Kidney capillary endothelial cell (primary cell): ENCODE data around the gene PRKCQ.

Source experiments
- DNase-seq: peaks from one replicate; pipeline ENCODE4 v3.0.0-alpha.2; 2018; ENCODE audit warnings: low spot score

Gene PRKCQ

DNA sequence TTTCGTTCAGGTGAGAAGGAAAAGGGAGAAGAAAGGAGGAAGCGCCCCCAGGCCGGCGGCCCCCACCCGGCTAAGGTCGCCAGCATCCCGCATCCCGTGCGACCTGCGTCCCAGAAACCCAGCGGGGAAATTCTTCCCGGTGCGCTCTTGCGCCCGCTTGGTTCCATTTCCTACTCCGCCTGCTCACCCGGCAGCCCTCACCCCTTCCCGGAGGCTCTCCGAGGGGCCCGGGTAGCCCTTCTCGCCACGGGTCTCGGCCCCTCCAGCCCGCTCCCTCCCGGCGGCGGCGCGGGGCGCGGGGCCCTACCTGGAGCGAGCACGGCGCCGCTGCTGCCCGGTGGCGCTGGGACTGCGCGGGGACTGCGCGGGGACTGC lies at the start of gene PRKCQ:
Gene PRKCQ (minus strand): TSS at position 373 of the 375 bp plus-strand sequence. CDS start 65,141 bp downstream, outside the sequence.
- peak; percentile 7 for DNase-seq

DNA sequence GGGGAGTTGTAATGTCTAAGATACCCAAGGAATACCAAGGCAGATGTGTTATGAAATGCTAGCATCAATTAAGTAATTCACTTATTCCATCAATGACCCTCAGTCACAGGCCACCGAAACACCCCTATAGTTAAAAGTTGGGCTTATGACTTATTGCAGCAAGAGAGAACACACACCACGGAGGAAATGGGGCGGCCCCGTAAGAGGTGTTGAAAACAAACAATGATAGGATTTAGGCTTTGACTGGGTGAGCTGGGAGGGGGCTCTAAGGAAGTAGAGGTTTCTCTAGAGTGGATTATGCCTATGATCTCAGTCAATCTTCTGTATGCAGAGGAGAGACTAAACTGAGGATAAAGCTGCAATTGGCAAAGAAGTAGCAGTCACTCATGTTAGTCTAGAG lies 45.4 kb upstream of the PRKCQ start:
- no peak for DNase-seq

DNA sequence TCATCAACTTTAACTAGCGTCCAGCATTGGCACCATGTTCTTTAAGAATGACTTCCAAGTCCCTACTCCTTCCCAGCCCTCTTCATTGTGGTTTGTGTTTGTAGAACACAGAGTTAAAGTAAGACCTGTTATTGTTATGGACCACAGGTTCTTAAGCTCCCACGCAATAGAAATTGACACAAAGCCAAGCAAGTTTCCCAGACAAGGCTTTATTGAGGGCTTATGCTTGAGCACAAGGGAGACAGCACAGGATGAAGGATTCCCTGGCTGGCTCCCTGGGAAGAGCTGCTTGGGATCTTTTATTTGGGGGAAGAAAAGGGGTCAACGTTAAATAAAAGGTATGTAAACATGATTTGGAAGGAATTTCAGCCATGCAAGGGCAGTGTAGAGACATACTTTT lies 44.3 kb upstream of the PRKCQ start:
- no peak for DNase-seq

DNA sequence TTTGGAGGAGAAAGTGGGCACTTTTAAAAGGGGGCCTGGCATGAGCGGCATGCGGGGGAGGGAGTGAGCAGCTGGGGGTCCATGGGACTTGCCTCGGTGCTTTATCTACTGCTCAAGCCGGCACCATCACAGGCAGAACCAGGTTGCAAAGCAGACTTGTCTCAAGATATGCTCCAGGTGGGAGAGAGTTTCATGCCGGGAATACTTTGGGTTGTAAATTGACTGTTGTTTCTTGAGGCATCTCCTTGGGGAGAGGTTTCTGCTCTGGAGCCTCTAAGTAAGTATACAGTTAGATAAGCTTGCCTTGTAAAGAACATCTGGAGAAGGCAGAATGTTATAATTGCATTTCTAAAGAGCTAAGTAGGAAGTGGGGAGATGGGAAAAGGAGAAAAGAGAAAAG lies 42.8 kb upstream of the PRKCQ start:
- no peak for DNase-seq

DNA sequence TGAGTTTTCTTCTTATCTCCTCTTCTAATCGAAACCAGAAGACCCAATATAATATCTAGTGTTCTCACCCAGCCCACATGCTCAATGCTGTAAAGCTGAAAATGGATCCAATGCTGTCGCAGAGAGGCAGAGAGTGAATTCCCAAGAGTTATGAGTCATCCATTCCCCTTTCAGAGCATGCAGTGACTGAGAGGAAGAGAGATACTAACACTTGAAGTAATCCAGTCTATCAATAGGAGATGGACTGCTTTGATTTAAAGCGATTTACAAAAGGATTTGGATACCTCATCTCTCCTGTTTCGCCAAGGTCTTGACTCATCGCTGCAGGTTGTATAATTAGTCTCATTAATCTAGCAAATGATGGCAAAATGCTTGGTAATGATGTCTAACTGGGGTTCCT lies 41.5 kb upstream of the PRKCQ start:
- peak; percentile 10 for DNase-seq

DNA sequence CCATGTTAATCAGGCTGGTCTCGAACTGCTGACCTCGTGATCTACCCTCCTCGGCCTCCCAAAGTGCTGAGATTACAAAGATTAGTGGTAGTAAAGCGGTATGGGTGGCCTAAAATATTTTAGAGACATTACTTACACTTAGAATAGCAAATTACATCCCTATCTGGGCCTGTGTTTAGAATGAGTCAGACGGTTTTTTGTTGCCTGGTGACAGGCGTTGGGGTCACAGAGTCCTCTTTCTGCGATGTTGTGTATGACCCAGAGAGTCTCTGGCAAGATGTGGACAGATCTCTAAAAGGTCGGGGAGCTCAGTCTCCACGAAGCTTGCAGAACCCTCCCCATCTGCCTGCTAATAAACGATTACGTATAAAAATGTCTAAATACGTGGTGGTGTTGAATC lies 39.6 kb upstream of the PRKCQ start:
- DNase-seq: no peak

DNA sequence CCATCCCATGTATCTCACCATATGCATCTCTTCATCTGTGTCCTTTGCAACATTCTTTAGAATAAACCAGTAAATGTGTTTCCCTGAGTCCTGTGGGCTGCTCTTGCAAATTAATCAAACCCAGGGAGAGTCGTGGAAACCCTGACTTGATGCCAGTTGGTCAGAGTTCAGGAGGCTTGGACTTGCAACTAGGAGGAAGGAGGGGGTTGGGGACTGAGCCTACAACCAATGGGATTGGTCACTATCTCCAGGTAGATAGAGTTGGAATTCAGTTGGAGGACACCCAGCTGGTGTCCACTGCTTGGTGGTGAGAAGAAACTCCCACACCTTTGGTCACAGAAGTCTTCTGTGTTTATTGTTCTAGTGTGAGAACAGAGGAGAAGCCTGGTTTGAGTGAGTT lies 38.3 kb upstream of the PRKCQ start:
- no peak for DNase-seq

DNA sequence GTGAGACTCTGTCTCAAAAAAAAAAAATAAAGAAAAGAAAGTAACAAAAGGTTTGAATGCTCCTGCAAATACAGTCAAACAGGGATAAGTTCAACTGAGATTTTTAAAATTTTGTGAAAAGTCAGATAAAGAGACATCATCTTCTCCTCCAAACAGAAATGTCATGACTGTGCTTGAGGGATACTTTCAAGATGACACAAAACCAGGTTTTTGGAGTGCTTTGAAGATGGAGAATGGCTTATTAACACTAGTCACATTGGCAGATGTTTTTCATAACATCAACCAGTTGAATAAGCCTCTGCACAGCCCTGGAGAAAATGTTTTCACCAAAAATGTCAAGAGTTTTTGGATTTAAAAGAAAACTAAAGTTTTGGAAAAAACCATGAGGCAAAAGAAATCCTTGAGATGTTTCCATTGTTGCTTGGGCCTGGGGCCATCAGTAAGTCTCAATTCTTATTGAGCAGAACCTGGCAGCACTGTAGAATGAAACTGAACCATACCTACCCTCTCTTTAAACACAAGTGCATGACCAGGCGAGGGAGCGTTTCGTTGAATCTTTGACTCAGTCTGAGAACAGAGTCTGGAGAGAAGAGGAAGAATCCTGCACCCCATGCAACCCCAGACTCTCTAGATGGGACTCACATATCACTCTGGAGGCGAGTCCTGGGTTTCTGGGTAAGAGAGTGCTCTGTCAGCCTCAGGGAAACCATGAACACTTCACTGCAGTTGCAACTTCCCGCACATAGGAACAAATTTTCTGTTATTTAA lies 37.4 kb upstream of the PRKCQ start:
- DNase-seq: no peak

DNA sequence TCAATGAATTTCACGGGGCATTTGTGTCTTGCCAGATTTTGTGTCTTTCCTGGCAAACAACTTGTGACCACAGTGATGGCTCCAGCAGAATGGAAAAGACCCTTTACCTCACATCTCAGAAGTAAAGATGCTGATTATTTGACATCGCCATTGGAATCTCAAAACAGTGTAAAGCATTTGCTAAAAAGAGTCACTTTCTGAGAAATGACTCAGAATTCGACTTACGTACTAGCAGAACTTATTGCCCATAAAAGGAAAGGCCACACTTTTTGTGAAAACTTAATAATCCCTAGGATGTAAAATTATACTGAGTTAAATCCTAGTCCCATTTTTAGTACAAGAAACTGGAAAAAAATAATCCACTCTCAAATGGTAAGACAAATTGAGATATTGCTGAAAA lies 35.9 kb upstream of the PRKCQ start:
- no peak for DNase-seq

DNA sequence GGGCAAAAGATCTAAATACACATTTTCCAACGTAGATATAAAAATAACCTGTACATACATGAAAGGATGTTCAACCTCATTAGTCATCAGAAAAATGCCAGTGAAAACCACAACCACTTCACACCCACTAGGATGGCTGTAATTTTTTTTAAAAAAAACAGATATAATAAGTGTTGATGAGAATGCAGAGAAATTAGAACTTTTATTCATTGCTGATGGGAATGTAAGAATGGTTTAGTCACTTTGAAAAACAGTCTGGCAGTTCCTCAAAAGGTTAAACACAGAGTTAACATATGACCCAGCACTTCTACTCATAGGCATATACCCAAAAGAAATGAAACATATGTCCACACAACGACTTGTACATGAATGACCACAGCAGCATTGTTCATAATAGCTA lies 32.3 kb upstream of the PRKCQ start:
- no peak for DNase-seq

DNA sequence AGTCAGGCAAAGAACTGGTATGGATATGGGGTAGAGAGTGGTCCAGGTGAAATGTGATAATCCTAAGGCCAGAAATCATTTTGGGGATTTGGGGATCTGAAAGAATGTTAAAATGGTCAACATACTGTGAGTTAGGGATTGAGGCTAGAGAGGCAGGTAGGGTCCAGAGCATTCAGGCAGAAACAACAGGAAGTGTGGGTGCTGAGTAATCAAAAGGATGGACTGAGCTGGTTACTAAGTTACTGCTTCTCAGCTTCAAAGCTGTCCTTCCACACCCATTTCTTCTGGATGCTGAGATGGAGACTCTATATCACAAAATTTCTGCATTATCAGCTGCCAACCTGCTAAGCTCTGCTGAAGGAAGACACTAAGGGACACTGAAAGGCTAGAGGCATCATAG lies 30.6 kb upstream of the PRKCQ start:
- no peak for DNase-seq

DNA sequence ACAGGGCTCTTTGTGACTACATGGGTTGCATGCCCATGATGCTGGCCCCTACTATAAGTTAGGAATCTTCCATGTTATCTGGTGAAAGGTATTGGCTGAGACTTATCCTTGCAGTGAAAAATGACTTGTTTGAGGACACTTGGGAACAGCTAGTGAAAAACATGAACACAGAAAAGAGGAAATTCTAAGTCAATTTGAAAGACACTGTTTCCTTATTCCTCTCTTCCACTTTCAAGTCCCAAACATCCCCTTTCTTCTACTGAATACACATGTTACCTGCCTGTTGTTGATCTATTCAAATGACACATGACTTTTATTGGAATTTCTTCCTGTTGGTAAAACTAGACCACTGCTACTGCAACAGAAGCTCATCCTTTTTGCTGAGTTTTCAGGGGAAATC lies 29.5 kb upstream of the PRKCQ start:
- no peak for DNase-seq

DNA sequence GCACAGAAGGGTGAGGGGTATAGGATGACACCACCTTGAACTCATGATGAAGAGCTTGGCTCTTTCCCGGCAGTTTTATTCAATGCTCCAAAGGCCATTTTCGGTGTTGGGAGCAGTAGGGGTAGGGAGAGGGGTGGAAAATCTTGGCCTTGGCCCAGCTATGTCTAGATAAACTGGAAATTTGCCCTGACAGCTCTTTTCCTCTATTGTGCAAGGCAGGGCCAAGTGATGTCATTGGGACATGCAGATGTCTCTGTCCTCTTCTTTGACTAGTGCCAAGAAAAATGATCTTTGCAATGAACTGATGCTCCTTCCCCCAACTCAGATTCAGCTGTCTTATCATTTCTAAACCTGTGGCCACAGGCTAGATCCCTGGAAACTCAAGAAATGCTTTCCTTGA lies 27.7 kb upstream of the PRKCQ start:
- DNase-seq: no peak

DNA sequence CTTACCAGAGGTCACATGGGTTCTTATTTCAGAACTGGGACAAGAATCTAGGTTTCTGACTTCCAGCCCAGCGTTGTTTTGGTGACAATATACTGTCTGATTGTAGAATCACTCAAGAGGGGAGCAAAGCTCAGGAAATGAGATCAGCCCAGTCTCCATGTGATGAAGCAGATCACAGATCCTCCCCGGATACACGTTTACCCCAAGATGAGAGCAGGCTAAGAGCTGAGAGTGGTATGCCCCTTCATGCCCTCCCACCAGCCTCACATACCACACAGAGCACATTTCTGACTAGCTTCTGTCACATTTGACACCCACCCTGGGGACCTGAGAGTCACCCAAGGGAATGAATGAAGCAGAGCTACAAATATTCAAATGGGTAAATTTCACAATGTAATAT lies 27.1 kb upstream of the PRKCQ start:
- peak; percentile 7 for DNase-seq

DNA sequence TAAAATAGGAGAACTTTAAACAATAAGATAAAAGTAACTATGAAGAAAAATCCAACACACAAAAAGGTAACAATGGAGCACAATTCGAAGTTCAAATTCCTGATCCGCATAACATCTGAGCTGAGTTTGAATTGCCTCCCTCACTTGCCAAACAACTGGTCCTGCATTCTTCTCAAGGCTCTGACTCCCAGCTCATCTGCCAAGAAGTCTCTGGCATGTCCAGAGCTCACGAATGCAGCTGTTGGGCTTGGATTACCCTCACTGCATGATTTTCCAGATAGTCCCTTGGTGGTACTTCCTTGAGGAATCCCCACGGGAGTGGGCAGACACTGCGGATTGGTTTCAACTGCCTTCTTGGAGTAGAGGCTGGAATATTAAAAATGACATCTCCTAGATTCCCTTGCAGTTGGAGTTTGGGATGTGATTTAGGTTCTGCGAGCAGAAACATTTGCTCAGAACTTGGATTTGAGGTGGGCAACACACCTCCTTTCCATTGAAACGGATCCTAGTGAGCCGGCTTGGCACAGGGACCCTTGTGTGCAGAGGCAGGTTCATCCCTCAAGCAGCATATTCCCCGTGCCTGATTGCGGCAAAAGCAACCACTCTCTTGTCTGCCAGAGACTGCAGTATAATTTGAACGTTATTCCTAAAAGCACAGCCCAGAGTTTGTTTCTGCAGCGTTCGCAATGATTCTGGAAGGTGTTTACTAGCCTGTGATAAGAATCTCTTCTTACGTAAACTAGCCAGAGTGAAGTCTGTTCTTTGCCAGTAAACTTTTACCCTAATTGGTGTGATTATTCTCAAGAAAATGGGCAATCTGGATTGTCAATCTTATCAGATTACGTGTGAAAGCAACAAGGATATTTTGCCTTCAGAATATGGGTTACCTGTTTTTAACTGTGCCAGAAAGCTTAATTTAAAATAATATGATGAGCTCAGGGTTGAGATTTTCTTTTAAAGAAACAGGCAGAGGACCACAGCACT lies 23.4 kb upstream of the PRKCQ start:
- DNase-seq: no peak

DNA sequence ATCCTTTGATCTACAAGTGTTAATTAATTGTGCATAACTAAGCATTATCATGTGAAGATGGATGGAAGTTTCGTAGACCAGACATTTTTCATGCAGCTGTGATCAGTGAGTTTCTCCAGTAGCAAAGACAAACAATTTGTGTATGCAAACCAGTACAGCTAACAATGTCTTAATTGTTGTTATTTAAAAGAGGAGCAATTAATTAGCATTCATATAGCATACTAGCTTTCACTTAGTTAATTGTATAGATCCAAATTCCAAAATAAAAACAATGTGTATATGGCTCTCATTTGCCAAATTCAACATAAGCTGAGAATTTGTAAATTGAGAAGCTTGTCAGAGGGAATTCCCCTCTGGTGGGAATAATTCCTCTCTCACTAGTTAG lies 22.6 kb upstream of the PRKCQ start:
- no peak for DNase-seq

DNA sequence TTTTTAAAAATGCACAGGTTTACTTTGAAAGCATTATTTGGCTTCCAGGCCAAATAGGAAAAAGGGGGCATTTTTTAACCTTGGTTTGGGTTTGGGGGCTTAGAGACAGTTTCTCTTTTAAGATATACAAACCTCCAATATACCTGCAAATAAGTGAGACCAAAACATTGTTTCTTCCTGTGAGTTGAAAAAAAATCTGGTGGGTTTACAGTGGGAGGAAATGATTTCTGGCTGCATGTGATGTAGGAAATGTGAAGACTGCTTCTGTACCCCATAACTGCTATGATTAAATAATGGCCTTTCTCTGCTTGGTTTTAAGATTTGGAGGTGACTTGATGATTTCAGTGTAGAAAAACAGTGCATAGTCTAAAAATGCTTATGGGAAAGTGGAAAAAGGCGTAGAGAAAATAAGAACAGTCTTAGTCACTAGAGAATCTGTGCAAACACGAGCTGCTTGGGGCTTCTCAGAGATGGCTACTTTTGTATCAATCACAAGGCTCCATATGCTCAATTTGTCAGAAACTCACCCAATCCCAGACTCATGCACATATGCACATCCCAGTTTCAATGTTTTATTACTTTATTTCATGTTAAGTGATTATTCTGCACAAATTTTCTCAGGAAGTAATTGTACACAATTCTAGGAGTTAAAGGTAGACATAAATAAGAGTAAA lies 22.1 kb upstream of the PRKCQ start:
- DNase-seq: no peak

DNA sequence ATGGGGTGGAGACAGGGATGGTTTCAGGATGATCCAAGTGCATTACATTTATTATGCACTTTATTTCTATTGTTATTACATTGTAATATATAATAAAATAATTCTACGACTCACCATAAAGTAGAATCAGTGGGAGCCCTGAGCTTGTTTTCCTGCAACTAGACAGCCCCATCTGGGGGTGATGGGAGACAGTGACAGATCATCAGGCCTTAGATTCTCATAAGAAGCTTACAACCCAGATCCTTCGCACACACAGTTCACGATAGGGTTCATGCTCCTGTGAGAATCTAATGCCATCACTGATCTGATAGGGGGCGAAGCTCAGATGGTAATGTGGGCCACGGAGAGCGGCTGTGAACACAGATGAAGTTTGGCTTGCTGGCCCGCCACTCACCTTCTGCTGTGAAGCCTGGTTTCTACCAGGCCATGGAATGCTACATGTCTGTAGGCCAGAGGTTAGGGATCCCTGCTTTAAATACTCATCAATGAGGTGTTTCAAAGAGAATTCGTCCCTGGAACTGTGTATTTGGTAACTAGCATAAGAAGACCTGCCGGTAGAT lies 21.2 kb upstream of the PRKCQ start:
- no peak for DNase-seq

DNA sequence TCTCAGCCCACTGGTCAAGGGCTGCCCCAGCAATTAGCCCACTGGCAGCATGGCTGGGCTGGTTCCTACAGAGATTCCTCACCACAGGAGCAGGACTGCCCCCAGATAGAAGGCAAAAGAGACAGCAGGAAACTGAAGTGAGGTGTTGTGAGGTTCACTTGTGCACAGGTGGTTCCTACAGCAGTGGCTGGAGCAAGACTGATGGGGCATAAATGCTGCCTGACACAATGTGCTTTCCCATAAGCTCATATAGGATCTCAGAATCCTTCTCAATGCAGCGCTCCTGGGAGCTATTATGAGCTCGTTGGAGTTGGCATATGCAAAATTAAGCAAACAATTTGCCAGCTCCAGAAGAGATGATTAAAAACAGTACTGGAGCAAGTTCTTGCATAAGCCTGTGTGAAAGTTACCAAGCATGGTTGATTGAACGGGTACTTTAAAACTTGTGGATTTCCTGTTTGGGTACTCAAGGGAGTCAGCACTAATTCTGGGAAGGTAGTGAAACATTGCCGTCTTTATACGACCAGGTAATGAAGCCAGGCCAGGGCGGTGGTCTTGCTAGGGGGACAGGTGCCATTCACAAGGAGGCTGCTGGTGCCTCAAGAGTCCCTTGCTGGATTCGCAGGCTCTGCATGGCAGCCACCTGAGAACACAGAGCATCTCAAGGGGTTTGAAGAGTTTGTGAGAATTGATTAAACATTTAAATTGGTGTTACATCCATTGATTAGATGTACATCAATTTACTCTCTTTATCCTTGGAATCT lies 20.3 kb upstream of the PRKCQ start:
- no peak for DNase-seq

DNA sequence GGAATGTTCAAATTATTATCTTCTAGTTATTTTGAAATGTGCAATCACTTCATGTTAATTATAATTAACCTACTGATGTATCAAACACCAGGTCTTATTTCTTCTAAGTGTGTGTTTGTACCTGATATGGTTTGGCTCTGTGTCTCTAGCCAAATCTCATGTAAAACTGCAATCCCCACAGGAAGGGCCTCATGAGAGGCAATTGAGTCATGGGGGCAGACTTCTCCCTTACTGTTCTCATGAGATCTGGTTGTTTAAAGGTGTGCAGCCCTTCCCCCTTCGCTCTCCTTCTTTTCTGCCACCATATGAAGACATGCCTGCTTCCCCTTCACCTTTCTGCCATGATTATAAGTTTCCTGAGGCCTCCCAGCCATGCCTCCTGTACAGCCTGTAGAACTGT lies 18.6 kb upstream of the PRKCQ start:
- DNase-seq: no peak

DNA sequence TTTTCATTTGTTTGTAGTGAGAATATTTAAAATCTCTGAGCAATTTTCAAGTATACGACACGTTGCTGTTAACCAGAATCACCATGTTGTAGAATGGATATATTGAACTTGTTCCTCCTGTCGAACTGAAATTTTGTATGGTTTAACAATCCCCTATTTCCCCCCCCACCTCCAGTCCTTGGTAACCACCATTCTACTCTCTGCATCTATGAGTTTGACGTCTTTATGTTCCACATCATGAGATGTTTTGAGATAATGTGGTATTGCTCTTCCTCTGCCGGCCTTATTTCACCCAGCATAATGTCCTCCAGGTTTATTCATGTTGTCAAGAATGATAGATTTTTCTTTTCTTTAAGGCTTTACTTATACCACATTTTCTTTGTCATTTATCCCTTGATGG lies 17.4 kb upstream of the PRKCQ start:
- no peak for DNase-seq

DNA sequence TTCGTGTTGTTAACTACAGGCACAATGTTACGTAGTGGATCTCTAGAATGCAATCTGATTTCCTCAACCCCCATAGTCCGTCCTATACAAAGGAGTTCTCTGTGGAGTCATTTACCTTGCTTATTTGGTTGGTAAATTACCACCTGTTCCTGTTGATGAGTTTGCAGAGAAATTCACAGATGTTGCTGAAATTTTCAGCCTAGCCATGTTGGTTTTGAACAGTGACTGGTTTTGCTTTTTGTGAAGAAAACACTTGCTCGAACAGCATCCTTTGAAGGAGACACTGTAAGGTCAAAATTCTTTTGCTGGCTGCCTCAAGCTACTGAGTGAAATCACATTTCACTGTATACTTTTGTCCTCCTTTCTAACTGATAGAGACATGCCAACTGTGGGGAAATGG lies 15.4 kb upstream of the PRKCQ start:
- no peak for DNase-seq
